D341Med (cell line): ENCODE measurements around the gene GRIFIN.

ENCODE experiments used
- DNase-seq: peaks from one replicate; pipeline ENCODE4 v3.0.0; 2012; ENCODE audit warnings: low spot score

The GRIFIN gene

GRCh38 chr7:2432910-2433712, 43.1 kb downstream of the GRIFIN start:
- DNase-seq: no peak

GRCh38 chr7:2431260-2431867, 44.8 kb downstream of the GRIFIN start:
- DNase-seq: peak; percentile 67

GRCh38 chr7:2425749-2426148, 50.4 kb downstream of the GRIFIN start:
- no peak for DNase-seq
